Measurements from ENCODE around the gene LGALS7.
"Not testable (repeated sequence)": the region's sequence is repeated elsewhere in the genome, so short reads cannot be mapped to it uniquely, and the experiment has no call there.

The LGALS7 gene

DNA sequence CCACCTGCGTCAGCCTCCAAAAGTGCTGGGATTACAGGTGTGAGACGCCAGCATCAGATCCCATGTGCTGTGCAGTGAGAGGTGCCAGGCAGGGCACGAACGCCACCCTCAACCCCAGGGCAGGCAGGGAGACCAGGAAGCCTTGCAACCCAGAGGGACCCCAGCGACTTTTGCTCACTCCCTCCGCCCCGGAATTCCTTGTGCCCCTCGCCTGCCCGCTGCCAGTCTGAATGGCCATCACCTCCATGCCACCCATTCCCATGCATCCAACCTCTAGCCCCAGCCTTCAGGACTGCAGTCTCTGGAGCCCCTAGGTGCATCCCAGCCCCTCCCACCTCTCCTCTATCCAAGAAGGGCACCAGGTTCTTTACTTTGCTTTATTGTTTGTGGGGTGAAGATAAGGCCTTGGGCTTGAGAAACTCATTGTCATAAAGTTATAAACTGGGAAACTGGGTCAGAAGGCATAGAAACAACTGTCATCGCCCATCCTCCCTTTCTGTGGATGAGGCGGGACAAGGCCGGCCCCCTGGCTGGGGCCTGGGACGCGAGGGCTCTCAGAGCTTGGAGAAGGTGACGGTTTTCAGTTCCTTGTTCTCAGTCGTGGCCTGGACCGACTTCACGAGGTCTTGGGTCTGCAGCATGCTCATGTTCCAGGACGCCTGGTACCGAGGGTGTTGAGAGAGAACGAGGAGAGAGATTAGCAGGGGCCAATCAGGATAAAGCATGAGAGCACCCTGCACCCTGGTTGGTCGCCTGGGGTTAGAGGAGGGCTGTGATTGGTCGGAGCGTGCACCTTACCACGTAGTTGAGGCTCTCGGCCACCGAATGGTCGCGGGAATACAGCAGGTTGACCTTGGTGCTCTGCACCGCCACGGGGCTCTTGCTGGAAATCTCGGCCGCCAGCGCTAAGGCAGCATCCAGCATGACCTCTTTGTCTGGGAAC, 42.0 kb upstream of the LGALS7 start:
- TF ChIP-seq, protein P1, sequence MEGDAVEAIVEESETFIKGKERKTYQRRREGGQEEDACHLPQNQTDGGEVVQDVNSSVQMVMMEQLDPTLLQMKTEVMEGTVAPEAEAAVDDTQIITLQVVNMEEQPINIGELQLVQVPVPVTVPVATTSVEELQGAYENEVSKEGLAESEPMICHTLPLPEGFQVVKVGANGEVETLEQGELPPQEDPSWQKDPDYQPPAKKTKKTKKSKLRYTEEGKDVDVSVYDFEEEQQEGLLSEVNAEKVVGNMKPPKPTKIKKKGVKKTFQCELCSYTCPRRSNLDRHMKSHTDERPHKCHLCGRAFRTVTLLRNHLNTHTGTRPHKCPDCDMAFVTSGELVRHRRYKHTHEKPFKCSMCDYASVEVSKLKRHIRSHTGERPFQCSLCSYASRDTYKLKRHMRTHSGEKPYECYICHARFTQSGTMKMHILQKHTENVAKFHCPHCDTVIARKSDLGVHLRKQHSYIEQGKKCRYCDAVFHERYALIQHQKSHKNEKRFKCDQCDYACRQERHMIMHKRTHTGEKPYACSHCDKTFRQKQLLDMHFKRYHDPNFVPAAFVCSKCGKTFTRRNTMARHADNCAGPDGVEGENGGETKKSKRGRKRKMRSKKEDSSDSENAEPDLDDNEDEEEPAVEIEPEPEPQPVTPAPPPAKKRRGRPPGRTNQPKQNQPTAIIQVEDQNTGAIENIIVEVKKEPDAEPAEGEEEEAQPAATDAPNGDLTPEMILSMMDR (IDR thresholded peaks at IDR 0.05; ENCODE audit: low read depth, low read length): no peak
- Histone ChIP-seq H3K36me3 (peaks cover 31% of the 10 kb centered on the region), H3K9me3 (ENCODE audit: severe bottlenecking) (no peaks in the 10 kb centered on the region), H3K27me3 (ENCODE audit: insufficient read depth, low read depth, severe bottlenecking) (no peaks in the 10 kb centered on the region), H3K27ac (no peak overlapping the region; the same call in 1 of the 2 replicates), H3K4me3 (ENCODE audit: low read depth, low read length) (no peak overlapping the region)
- no peak for DNase-seq

DNA sequence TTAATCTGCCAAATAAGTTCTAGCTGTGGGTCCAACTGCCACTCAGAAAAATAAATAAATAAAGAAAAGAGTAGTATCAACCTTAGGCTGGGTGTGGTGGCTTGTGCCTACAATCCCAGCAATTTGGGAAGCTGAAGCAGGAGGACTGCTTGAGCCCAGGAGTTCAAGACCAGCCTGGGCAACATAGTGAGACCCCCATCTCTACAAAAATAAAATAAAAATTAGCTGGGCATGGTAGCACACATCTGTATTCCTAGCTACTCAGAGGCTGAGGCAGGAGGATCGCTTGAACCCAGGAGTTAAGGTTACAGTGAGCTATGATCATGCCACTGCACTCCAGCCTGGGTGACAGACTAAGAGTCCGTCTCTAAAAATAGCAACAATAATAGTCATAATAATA, 40.6 kb upstream of the LGALS7 start:
- H3K27ac ChIP-seq: 0 out of 2 replicates have a peak overlapping the region, but pooled peaks have one; percentile 10
- H3K9me3 ChIP-seq (ENCODE audit: severe bottlenecking); DNase-seq; H3K4me3 ChIP-seq (ENCODE audit: low read depth, low read length); H3K27me3 ChIP-seq (ENCODE audit: insufficient read depth, low read depth, severe bottlenecking): not testable (repeated sequence)
- peaks cover 31% of the 10 kb centered on the region for H3K36me3 ChIP-seq

DNA sequence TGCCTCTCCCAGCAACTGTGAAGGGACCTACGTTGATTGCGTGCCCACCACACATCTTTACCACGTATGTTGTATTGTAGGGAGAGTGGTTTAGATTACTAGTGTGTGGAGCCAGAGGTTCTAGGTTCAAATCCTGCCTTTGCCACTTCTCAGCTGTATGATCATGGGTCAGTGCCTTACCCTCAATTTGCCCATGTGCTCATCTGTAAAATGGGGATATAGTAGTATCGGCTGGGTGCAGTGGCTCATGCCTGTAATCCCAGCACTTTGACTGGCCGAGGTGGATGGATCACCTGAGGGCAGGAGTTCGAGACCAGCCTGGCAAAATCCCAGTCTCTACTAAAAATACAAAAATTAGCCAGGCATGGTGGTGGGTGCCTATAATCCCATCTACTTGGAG, 40.0 kb upstream of the LGALS7 start:
- no peak overlapping the region for H3K27ac ChIP-seq
- H3K36me3 ChIP-seq: peaks cover 31% of the 10 kb centered on the region
- TF ChIP-seq, protein P1 (IDR thresholded peaks at IDR 0.05; ENCODE audit: low read depth, low read length): no peak

GRCh38 chr19:38812841-38813320, 39.6 kb upstream of the LGALS7 start, which contains the start of gene LGALS4:
Gene LGALS4, minus strand, starts transcription at chr19:38812945. Its CDS starts 59 bp downstream, at chr19:38812886.
- no peak for DNase-seq
- no peak within 1 kb of the TSS for H3K27ac ChIP-seq
- TF ChIP-seq, protein P1 (IDR thresholded peaks at IDR 0.05; ENCODE audit: low read depth, low read length): no peak

More for the DNA sequence above, 40.0 kb upstream of the LGALS7 start:
- no peak for DNase-seq
- Histone ChIP-seq H3K4me3 (ENCODE audit: low read depth, low read length) (no peak overlapping the region), H3K9me3 (ENCODE audit: severe bottlenecking) (no peaks in the 10 kb centered on the region), H3K27me3 (ENCODE audit: insufficient read depth, low read depth, severe bottlenecking) (no peaks in the 10 kb centered on the region)

DNA sequence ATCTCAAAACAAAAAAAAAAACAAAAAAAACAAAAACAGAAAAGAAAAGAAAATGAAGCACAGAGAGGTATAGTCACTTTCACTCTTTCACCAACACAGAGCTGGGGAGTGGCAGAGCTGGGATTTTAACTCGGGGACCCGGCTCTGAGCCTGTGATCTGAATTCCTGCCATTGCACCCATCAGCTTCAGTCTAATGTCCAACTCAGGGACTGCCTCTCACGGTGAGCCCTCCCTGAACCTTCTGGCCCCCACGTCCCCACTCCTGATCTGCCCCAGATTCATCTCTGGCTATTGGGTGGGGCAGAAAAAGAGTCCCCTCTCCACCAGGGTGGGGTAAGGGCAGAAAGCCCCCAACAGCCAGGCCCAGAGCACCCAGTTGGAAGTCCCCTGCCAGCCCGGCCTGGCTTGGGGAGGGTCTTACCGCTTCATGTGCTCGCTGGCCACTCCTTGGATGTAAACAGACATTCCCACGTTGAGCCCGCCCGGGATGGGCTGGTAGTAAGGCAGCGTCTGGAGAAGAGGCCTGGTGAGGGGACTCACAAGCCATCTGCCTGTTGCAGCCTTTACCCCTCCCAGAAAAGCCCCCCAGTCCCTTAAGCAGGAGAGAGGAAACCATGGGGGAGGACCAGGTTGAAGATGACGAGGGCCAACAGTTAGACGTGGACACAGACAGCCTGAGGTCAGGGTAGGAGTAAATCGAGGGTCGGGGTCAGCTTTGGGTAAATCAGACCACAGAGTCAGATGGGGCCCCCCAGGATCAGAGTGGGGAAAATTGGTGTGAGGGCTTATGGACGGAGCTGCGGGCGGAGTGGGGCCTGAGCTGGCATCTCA, 38.9 kb upstream of the LGALS7 start:
- no peaks in the 10 kb centered on the region for H3K9me3 ChIP-seq (ENCODE audit: severe bottlenecking)
- no peaks in the 10 kb centered on the region for H3K27me3 ChIP-seq (ENCODE audit: insufficient read depth, low read depth, severe bottlenecking)
- no peak overlapping the region for H3K27ac ChIP-seq
- H3K4me3 ChIP-seq (ENCODE audit: low read depth, low read length): no peak overlapping the region
- DNase-seq: no peak
- H3K36me3 ChIP-seq: peaks cover 23% of the 10 kb centered on the region
- TF ChIP-seq, protein P1 (IDR thresholded peaks at IDR 0.05; ENCODE audit: low read depth, low read length): no peak

More at GRCh38 chr19:38812841-38813320, 39.6 kb upstream of the LGALS7 start, which contains the start of gene LGALS4:
- Histone ChIP-seq H3K27me3 (ENCODE audit: insufficient read depth, low read depth, severe bottlenecking) (no peaks in the 10 kb centered on the region), H3K4me3 (ENCODE audit: low read depth, low read length) (no peak within 1 kb of the TSS), H3K36me3 (peaks cover 28% of the 10 kb centered on the region), H3K9me3 (ENCODE audit: severe bottlenecking) (no peaks in the 10 kb centered on the region)
